Ovary (tissue), 9 donors: ENCODE measurements around the gene NDUFA13. TPM values are rescaled to one million over a fixed set of nuclear protein-coding genes. Genes with fewer than 3 reads are reported as not detected.
A peak's percentile ranks its signal among the peaks of the same experiment; 100 is the strongest.

ENCODE experiments used
- DNase-seq, 5 donors: peaks; one replicate each; pipeline ENCODE4 v3.0.0-alpha.2; 2019 to 2020
- H3K27ac ChIP-seq, 2 donors: fragments of 200-600 bp; one replicate each; pipeline versions ENCODE4 v1.5.1 to v1.8.0; 2019 to 2022
- H3K27me3 ChIP-seq: fragments of 200-600 bp; one replicate; pipeline ENCODE4 v1.8.0; 2022
- H3K36me3 ChIP-seq: fragments of 200-600 bp; sonication (generic); one replicate; pipeline ENCODE4 v1.5.1; 2019
- H3K4me1 ChIP-seq: one replicate; pipeline ENCODE4 v1.8.1; 2013; ENCODE audit warnings: mild to moderate bottlenecking, moderate library complexity; ENCODE audit not compliant: insufficient read depth
- H3K4me3 ChIP-seq: fragments of 200-600 bp; sonication (generic); one replicate; pipeline ENCODE4 v1.5.1; 2017
- H3K9me3 ChIP-seq, 2 donors: fragments of 200-600 bp in 1 of 2; sonication (generic) in 1 of 2; one replicate each; pipeline versions ENCODE4 v1.5.1 to v1.8.1; 2013 to 2019; ENCODE audit warnings: mild to moderate bottlenecking in 1 of 2, moderate library complexity in 1 of 2
- EP300 ChIP-seq: sonication (generic); formaldehyde crosslinking; IDR thresholded peaks from one replicate; pipeline ENCODE4 v1.6.1; 2017; ENCODE audit warnings: antibody characterized with exemption
- POLR2A ChIP-seq: fragments of 450-650 bp; IDR thresholded peaks from one replicate; pipeline ENCODE4 v1.6.1; 2017; ENCODE audit warnings: antibody characterized with exemption, mild to moderate bottlenecking, moderate library complexity
- WGBS, 3 donors: extraction: QIAGEN DNeasy Blood & Tissue Kit in 1 of 3; methylation state at CpG; one replicate each; pipeline versions ENCODE4 v1.1.5 to v1.1.7; 2013 to 2017; 5-methylcytosine and 5-hydroxymethylcytosine counted together
- intact Hi-C, 4 donors: fragments of 100-400 bp; cut with DNase I; formaldehyde crosslinking; loops; one replicate each; pipeline versions ENCODE4 v1.11.0 to v1.15.1; 2022 to 2023
- polyA plus RNA-seq, 2 donors: library from polyadenylated mRNA; stranded (reverse); fragments of 200-250 nt in 1 of 2; fragments of 350-450 nt in 1 of 2; fragmentation: Illumina TruSeq in 1 of 2; extraction: RNeasy Lipid Tissue Mini Kit (QIAGEN cat#74804) in 1 of 2; gene quantifications; one replicate each; pipeline ENCODE4 v1.2.3, GENCODE V29; 2013 to 2014
- total RNA-seq, 7 donors: library from RNA; depleted of rRNA in 2 of 7; stranded (reverse); fragments of >200 nt in 2 of 7; fragmentation: NEBNext Ultra II Directional in 3 of 7; extraction: Animal tissue kit (Norgen Biotek cat#: 25700) in 3 of 7; gene quantifications; one replicate each; pipeline versions ENCODE4 v1.1.0 to v1.2.4, GENCODE V29; 2016 to 2023
- TF ChIP-seq, protein P1 (sequence below), 3 donors: fragments of 450-650 bp in 2 of 3; fragments of 200-600 bp in 1 of 3; IDR thresholded peaks; one replicate each; pipeline versions ENCODE4 v1.5.1 to v1.8.0; 2016 to 2022; ENCODE audit warnings: antibody characterized with exemption in 3 of 3, mild to moderate bottlenecking in 1 of 3
- donor health status: DM: no; HTN: no; CAD: no; lungs with moderate emphysema.
- donor health status: DM: no; HTN: no; CAD: no.
- donor health status: Bipolar disorder and iron deficiency.
- donor health status: DM: yes; HTN: yes; CAD: no.
- donor health status: DM: no; HTN: no; CAD: no.
- donor health status: DM: yes; HTN: yes; CAD: no.

Gene NDUFA13
- total and polyA plus RNA-seq, 9 donors = 33.5 to 291 (median 202) TPM

DNA sequence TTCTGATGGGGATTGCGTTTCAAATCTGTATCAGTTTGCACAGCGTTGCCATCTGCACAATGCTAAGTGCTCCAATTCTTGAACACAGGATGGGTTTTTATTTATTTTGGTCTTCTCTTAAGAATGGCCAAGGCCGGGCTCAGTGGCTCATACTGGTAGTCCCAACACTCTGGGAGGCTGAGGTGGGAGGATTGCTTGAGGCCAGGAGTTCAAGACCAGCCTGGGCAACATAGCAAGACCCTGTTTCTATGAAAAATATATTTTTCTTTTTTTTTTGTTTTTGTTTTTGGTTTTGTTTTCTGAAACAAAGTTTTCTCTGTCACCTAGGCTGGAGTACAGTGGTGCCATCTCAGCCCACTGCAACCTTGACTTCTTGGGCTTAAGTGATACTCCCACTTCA lies 7.2 kb downstream of the NDUFA13 start:
- no peaks in the 10 kb centered on the region for H3K27me3 ChIP-seq
- no peak for DNase-seq
- H3K4me3 ChIP-seq = no peak overlapping the region
- H3K36me3 ChIP-seq = no peaks in the 10 kb centered on the region
- 82 to 86% (median 83%) methylated on average over 3 of the region's 3 CpGs for WGBS, 3 donors
- H3K4me1 ChIP-seq = no peaks in the 10 kb centered on the region
- TF ChIP-seq, protein P1, sequence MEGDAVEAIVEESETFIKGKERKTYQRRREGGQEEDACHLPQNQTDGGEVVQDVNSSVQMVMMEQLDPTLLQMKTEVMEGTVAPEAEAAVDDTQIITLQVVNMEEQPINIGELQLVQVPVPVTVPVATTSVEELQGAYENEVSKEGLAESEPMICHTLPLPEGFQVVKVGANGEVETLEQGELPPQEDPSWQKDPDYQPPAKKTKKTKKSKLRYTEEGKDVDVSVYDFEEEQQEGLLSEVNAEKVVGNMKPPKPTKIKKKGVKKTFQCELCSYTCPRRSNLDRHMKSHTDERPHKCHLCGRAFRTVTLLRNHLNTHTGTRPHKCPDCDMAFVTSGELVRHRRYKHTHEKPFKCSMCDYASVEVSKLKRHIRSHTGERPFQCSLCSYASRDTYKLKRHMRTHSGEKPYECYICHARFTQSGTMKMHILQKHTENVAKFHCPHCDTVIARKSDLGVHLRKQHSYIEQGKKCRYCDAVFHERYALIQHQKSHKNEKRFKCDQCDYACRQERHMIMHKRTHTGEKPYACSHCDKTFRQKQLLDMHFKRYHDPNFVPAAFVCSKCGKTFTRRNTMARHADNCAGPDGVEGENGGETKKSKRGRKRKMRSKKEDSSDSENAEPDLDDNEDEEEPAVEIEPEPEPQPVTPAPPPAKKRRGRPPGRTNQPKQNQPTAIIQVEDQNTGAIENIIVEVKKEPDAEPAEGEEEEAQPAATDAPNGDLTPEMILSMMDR (IDR thresholded peaks at IDR 0.05) = no peak
- TF ChIP-seq EP300 (no peak), POLR2A (no peak)
- no peak overlapping the region for H3K27ac ChIP-seq
- H3K9me3 ChIP-seq = no peaks in the 10 kb centered on the region
- intact Hi-C loops = no loop called here

DNA sequence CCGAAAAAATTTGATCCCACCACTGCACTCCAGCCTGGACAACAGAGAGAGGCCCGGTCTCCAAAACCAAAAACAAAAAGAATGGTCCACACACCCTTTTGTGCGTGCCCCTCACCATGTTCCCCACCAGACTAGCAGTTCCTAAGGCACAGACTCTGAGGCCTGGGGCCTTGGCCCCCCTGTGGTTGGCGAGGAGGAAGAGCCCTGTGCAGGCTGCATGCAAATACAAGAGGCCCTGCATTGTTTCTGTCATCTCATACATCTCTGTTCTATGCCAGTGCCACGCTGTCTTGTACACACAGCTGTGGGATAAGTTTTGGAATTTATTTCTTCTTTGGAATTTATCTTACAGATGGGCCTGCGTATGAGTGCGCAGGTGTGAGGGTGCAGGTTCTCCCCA lies 8.0 kb downstream of the NDUFA13 start:
- no peaks in the 10 kb centered on the region for H3K27me3 ChIP-seq
- H3K4me3 ChIP-seq = no peak overlapping the region
- 81 to 87% (median 86%) methylated on average over 7 of the region's 7 CpGs for WGBS, 3 donors
- TF ChIP-seq POLR2A (no peak), EP300 (no peak)
- TF ChIP-seq, protein P1 (IDR thresholded peaks at IDR 0.05) = no peak
- intact Hi-C loops = no loop called here
- H3K4me1 ChIP-seq = no peaks in the 10 kb centered on the region
- H3K9me3 ChIP-seq = no peaks in the 10 kb centered on the region
- H3K36me3 ChIP-seq = no peaks in the 10 kb centered on the region
- no peak overlapping the region for H3K27ac ChIP-seq
- DNase-seq = no peak

DNA sequence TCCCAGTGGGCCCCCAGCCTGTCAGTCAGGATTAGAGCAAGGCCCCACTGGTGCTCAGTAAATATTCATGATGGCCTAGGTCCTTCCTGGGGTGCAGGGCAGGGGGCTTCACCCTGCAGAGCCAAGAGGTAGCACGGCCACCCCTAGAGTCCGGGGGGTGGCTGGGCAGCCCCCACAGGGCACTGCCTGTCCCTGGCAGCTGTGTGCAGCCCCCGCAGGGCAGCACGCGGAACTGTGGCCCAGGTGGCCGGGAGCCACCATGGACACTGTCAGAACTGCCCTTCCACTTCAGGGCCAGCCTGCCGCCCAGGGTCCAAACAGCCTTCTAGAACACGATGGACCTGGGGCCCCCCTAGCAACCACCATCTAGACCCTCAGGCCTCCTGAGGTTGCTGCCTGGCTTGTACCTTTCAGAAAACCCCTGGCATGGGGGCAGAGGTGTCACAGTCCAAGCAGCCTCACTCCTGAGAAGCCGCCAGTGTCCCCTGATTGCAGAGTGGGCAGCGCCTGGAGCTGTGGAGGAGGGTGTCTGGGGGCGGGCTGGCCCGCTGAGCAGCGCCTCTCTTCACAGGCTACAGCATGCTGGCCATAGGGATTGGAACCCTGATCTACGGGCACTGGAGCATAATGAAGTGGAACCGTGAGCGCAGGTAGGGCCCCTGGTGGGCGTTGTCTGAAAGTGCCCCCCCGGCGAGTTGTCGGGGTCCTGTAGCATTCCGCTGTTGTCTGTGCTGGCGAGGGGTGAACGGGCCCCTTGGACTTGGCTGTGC lies 9.8 kb downstream of the NDUFA13 start:
- no peak for DNase-seq
- H3K9me3 ChIP-seq = no peaks in the 10 kb centered on the region
- intact Hi-C loops = no loop called here
- no peaks in the 10 kb centered on the region for H3K36me3 ChIP-seq
- no peak overlapping the region for H3K27ac ChIP-seq
- H3K4me3 ChIP-seq = no peak overlapping the region
- TF ChIP-seq, protein P1 (IDR thresholded peaks at IDR 0.05) = no peak
- TF ChIP-seq POLR2A (no peak), EP300 (no peak)
- no peaks in the 10 kb centered on the region for H3K4me1 ChIP-seq
- WGBS, 3 donors = 81 to 87% (median 81%) methylated on average over 23 of the region's 23 CpGs
- no peaks in the 10 kb centered on the region for H3K27me3 ChIP-seq

DNA sequence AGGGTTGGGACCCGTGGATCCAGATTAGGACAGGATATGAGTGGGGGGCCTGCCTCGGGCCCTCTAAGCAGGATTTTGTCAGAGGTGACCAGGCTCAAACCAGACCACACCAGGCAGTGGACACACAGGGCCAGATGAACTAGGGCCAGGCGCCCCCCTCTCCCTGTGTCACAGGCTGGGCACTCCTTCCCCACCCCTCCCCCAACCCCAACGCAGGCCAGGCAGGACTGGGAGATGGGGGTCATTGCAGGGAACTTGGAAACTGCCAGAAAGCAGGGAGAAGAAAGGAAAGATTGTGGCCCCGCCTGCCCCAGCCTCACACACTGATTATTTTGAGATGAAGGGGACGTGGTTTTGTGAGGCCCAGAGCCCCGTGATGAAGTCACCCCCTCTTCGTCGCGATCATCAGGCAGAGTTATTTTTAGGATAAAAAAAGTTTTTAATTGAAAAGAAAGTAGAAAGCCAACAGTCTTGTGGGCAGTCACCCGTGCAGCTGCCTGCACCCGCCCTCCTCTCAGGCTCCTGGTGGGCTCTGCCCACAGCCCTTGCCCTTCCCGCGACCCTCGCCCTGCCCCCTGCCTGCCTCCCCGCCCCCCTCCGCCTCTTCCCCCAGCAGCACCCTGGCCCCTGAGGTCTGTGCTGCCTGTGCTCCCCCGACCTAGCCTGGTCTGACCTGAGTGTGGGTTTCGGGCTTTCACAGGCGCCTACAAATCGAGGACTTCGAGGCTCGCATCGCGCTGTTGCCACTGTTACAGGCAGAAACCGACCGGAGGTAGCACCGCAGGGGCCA lies 10.8 kb downstream of the NDUFA13 start:
- Histone ChIP-seq H3K27ac (no peak overlapping the region), H3K9me3 (no peaks in the 10 kb centered on the region), H3K4me3 (no peak overlapping the region), H3K4me1 (no peaks in the 10 kb centered on the region), H3K27me3 (no peaks in the 10 kb centered on the region), H3K36me3 (no peaks in the 10 kb centered on the region)
- no peak for DNase-seq
- intact Hi-C loops = no loop called here
- 76 to 79% (median 78%) methylated on average over 28 of the region's 28 CpGs for WGBS, 3 donors
- TF ChIP-seq POLR2A = no peak
- TF ChIP-seq EP300 = no peak

DNA sequence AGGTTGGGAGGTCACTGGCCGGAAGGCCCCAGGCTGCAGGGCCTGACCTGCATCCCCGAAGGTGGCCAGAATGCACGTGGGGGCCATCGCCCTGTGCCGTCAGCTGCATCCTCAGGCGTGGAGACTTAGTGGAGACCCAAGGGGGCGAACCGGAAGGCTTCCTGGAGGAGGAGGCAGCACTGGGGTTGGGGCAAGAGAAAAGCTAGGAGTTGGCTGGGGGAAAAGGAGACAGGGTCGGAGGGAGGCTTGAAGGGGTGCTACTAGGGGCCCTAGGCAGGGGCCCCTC lies 11.3 kb downstream of the NDUFA13 start:
- TF ChIP-seq POLR2A = no peak
- TF ChIP-seq, protein P1 (IDR thresholded peaks at IDR 0.05) = no peak
- no peak for TF ChIP-seq EP300
- Histone ChIP-seq H3K27me3 (no peaks in the 10 kb centered on the region), H3K36me3 (no peaks in the 10 kb centered on the region), H3K9me3 (no peaks in the 10 kb centered on the region), H3K4me3 (no peak overlapping the region), H3K4me1 (no peaks in the 10 kb centered on the region), H3K27ac (no peak overlapping the region)
- intact Hi-C loops = no loop called here
- DNase-seq = peak in 1 of 5 donors; percentile 28
- 86 to 93% (median 89%) methylated on average over 9 of the region's 9 CpGs for WGBS, 3 donors
